Pancreas (tissue), 10 donors: ENCODE results near the gene FRAT1. TPM values are rescaled to one million over a fixed set of nuclear protein-coding genes. Genes with fewer than 3 reads are reported as not detected.
A peak's percentile ranks its signal among the peaks of the same experiment; 100 is the strongest.

Experiments
- ATAC-seq, 4 donors: fragments of 200-7000 bp; cut with Tn5 transposase; one replicate each; pipeline versions ENCODE4 v1.8.0 to v1.9.1; 2020; ENCODE audit warnings: mild to moderate bottlenecking in 4 of 4, moderate library complexity in 4 of 4
- DNase-seq, 6 donors: peaks; one replicate each; pipeline ENCODE4 v3.0.0-alpha.2; 2020
- FAIRE-seq: peaks from 2 replicates; lab custom pipeline; 2012; peaks lifted over from hg19 to GRCh38; lab: Jason Lieb, UNC
- H3K27ac ChIP-seq, 4 donors: fragments of 200-600 bp; sonication (generic); 1 replicate in 3 of 4; 2 replicates in 1 of 4; pipeline versions ENCODE4 v1.5.0 to v1.8.0; 2020
- H3K27me3 ChIP-seq, 4 donors: fragments of 200-600 bp; one replicate each; pipeline ENCODE4 v1.8.0; 2021
- H3K36me3 ChIP-seq, 3 donors: fragments of 200-600 bp; sonication (generic) in 1 of 3; one replicate each; pipeline versions ENCODE4 v1.5.0 to v1.8.0; 2020 to 2021
- H3K4me1 ChIP-seq, 3 donors: fragments of 200-600 bp; one replicate each; pipeline ENCODE4 v1.8.0; 2021
- H3K4me3 ChIP-seq, 4 donors: fragments of 200-600 bp; sonication (generic) in 2 of 4; one replicate each; pipeline versions ENCODE4 v1.5.0 to v1.8.0; 2020 to 2021
- H3K9me3 ChIP-seq, 4 donors: fragments of 200-600 bp; one replicate each; pipeline ENCODE4 v1.8.0; 2021
- WGBS, 2 donors: extraction: QIAGEN DNeasy Blood & Tissue Kit; methylation state at CpG; one replicate each; pipeline ENCODE4 v1.1.7; 2013; 5-methylcytosine and 5-hydroxymethylcytosine counted together
- intact Hi-C, 3 donors: fragments of 100-400 bp; cut with DNase I; formaldehyde crosslinking; loops; one replicate each; pipeline versions ENCODE4 v1.11.1 to v1.14.2; 2022
- polyA plus RNA-seq, 2 donors: library from polyadenylated mRNA; stranded (reverse); fragments of 200-250 nt; gene quantifications; one replicate each; pipeline ENCODE4 v1.2.3, GENCODE V29; 2013
- total RNA-seq, 6 donors: library from RNA; stranded (reverse); fragmentation: NEBNext Ultra II Directional in 4 of 6; extraction: Animal tissue kit (Norgen Biotek cat#: 25700) in 4 of 6; gene quantifications; one replicate each; pipeline versions ENCODE4 v1.2.1 to v1.2.4, GENCODE V29; 2021 to 2023
- TF ChIP-seq, protein P1 (sequence below), 4 donors: fragments of 200-600 bp; sonication (generic) in 3 of 4; IDR thresholded peaks; one replicate each; pipeline versions ENCODE4 v1.5.0 to v1.8.0; 2021; ENCODE audit warnings: antibody characterized with exemption in 4 of 4
- donor health status: healthy with polysubstance abuse.
- donor health status: DM: no; HTN: no; CAD: no; lungs with moderate emphysema.
- donor health status: DM: no; HTN: no; CAD: no.
- donor health status: control.
- donor health status: control.
- donor health status: Bipolar disorder and iron deficiency.
- donor health status: DM: yes; HTN: yes; CAD: no.
- donor health status: DM: no; HTN: no; CAD: no.
- donor health status: DM: no; HTN: no; CAD: no.
- donor health status: DM: yes; HTN: yes; CAD: no.

FRAT1 gene
- total and polyA plus RNA-seq, 8 donors, result 1.6 to 5.2 (median 3.1) TPM

DNA sequence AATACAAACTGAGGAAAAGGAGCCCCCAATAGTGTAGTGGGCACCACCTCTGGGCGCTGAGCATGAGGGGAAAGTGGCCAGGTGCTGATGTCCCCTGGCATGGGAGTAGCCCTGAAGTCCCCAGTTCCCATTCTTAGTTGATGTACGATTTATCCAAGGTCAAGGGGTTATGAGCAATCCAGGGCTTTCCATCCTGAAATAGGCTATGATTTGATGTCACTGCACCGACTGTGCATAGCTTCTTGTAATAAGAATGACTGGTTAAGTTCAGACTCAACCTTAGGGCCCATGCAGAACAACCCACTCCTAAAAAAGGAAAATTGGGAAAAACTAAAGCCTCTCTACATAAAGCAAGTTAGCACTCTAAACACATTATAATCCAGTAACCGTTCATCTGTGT lies 4.4 kb downstream of the FRAT1 start:
- 58 to 65% methylated on average over 4 of the region's 4 CpGs for WGBS, 2 donors
- H3K36me3 ChIP-seq, result no peaks in the 10 kb centered on the region
- H3K27me3 ChIP-seq, result no peaks in the 10 kb centered on the region
- H3K9me3 ChIP-seq, result no peaks in the 10 kb centered on the region
- no peak overlapping the region for H3K27ac ChIP-seq
- no peak overlapping the region for H3K4me3 ChIP-seq
- no peak for DNase-seq
- H3K4me1 ChIP-seq, result peaks cover 12 to 27% (median 17%) of the 10 kb centered on the region in 3 donors
- ATAC-seq, result no peak
- intact Hi-C loops, result no loop called here
- TF ChIP-seq, protein P1, sequence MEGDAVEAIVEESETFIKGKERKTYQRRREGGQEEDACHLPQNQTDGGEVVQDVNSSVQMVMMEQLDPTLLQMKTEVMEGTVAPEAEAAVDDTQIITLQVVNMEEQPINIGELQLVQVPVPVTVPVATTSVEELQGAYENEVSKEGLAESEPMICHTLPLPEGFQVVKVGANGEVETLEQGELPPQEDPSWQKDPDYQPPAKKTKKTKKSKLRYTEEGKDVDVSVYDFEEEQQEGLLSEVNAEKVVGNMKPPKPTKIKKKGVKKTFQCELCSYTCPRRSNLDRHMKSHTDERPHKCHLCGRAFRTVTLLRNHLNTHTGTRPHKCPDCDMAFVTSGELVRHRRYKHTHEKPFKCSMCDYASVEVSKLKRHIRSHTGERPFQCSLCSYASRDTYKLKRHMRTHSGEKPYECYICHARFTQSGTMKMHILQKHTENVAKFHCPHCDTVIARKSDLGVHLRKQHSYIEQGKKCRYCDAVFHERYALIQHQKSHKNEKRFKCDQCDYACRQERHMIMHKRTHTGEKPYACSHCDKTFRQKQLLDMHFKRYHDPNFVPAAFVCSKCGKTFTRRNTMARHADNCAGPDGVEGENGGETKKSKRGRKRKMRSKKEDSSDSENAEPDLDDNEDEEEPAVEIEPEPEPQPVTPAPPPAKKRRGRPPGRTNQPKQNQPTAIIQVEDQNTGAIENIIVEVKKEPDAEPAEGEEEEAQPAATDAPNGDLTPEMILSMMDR (IDR thresholded peaks at IDR 0.05), result no peak
- no peak for FAIRE-seq

DNA sequence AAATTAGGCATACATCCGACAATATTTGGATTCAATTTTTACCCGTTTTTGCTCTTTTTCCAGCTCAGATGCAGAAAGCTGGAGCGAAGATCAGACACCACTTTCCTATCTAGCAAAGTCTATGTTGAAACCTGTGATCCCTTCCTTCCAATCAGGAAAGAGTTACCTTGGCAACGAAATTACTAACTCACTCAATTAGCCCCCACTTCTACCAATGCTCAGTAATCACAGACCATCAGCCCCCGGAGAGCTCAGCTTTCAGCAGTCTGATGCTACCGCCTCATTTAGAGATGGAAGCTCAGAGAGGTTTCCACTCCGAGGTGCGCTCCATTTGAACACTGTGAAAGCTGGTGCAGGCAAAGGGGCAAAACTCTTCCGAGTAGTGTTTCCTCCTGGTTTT lies 6.7 kb downstream of the FRAT1 start:
- Histone ChIP-seq H3K4me3 (no peak overlapping the region), H3K27me3 (no peaks in the 10 kb centered on the region), H3K4me1 (peaks cover 28 to 44% (median 29%) of the 10 kb centered on the region in 3 donors), H3K36me3 (no peaks in the 10 kb centered on the region), H3K9me3 (no peaks in the 10 kb centered on the region), H3K27ac (no peak overlapping the region)
- no peak for FAIRE-seq
- ATAC-seq, result no peak
- TF ChIP-seq, protein P1 (IDR thresholded peaks at IDR 0.05), result no peak
- WGBS, 2 donors, result 87 to 93% methylated on average over 9 of the region's 9 CpGs
- no peak for DNase-seq
- intact Hi-C loops, result no loop called here

DNA sequence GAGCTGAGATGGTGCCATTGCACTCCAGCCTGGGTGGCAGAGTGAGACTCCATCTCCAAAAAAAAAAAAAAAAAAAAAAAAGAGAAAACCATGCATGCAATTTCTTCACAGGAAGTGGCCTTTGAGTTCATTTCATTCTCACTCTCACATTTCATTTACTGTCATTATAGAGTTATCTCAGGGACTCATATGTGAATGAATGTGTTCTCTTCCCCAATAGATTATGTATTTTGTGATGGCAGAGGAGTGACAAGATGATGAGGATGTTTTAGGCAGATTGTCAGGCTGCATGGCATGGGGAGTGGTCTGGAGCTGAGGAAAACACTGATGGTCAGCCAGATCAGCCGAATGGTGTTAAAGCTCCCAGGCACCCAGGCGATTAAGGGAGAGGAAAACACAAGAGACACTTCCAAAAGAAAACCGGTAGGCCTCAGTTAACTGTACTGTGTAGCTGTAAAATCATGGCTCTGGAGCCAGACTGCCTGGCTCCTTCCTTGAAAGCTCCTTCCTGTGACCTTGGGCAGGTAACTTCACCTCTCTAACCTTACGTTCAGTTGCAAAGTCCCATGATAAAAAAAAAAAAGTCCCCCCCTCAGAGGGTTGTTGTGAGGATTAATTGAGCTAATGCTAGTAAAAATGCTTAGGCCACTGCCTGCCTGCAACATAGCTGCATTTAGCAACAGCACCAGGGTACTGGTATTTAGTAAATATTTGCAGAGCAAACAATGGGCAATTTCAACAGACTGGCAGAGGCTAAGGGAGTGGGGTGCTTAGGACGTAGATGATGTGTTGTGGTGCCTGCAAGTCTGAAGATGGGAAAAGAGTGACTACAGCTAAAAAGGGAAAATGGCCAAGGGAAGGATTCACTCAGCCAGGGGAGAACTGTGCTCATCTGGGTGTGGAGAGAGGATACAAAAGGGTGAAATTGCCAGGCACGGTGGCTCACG lies 8.6 kb downstream of the FRAT1 start:
- Histone ChIP-seq H3K4me3 (no peak overlapping the region), H3K4me1 (peaks cover 31 to 44% (median 35%) of the 10 kb centered on the region in 3 donors), H3K27ac (peak overlapping the region in 2 of 4 donors; percentile 66 to 68), H3K36me3 (no peaks in the 10 kb centered on the region), H3K27me3 (no peaks in the 10 kb centered on the region), H3K9me3 (no peaks in the 10 kb centered on the region)
- FAIRE-seq, result no peak
- 19 to 23% methylated on average over 7 of the region's 7 CpGs for WGBS, 2 donors
- peak; percentile 71 to 84 (median 81) for ATAC-seq
- intact Hi-C loops, result no loop called here
- DNase-seq, result peak in 3 of 6 donors; percentile 31 to 41 (median 33)
- TF ChIP-seq, protein P1 (IDR thresholded peaks at IDR 0.05), result no peak

DNA sequence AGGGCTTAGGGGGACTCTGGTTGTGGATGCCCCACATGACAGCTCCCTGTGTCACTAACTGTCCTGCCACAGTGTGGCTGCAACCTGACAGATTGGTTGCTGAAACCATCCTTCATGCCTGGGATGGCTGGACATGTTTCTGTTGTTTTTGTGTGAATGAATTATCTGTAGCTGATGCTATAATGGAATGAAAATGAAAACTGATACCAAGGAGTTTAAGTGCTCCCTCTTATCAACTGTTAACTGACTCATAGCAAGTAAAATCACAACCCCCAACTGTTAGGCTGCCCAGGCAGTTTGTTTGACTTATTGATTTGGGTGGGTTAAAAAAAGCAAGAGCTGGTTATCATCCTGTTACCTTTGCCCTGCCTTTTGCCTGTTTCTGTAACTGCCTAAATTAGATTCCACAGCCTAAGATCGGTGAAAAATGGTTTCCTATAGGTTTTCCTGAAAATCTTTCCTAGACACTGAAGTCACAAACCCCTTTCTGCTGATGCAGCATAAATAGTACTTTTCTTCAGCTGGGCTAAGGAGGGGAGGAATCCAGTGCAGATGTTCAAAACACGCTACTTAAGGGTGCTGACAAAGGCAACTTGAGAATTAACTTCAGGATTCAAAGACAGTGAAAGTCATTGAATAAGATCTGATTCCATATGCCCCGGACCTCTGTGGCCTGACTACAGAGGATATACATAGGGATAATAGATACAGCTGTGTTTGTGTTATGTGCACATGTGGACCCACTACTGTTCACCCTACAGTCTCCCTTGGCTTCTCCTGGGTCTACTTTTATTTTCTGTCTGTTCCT lies 9.8 kb downstream of the FRAT1 start:
- Histone ChIP-seq H3K27me3 (no peaks in the 10 kb centered on the region), H3K4me3 (no peak overlapping the region), H3K27ac (peak overlapping the region in 2 of 4 donors; percentile 66 to 68), H3K36me3 (no peaks in the 10 kb centered on the region), H3K9me3 (no peaks in the 10 kb centered on the region), H3K4me1 (peaks cover 31 to 44% (median 35%) of the 10 kb centered on the region in 3 donors)
- FAIRE-seq, result no peak
- peak in 3 of 6 donors; percentile 41 to 51 (median 42) for DNase-seq
- 25 to 26% methylated on average over 3 of the region's 3 CpGs for WGBS, 2 donors
- ATAC-seq, result peak; percentile 66 to 70 (median 67)
- TF ChIP-seq, protein P1 (IDR thresholded peaks at IDR 0.05), result no peak
- intact Hi-C loops, result no loop called here
